HepG2 (cell line): ENCODE data around the gene SPNS3. TPM values are rescaled to one million over a fixed set of nuclear protein-coding genes. Genes with fewer than 3 reads are reported as not detected.

ENCODE experiments used
- ATAC-seq: fragments of 200-7000 bp; cut with Tn5 transposase; 3 replicates; pipeline ENCODE4 v1.9.1; 2020; ENCODE audit warnings: mild to moderate bottlenecking, moderate library complexity
- BruUV-seq: library from RNA; stranded (reverse); fragments of 400-500 nt; replicated peaks from 2 replicates; lab custom pipeline; 2021; lab: Mats Ljungman, UMichigan
- CTCF ChIA-PET: fragments of 300-600 bp; formaldehyde crosslinking; extraction: SDS; loops from one replicate; lab custom pipeline; 2021; ENCODE audit warnings: low total read pairs, inconsistent platforms, low intra/inter-chr PET ratio; lab: Yijun Ruan, JAX
- POLR2A ChIA-PET: fragments of 350-600 bp; sonication (Branson Sonifier 250); formaldehyde crosslinking; loops from one replicate; lab custom pipeline; 2020; ENCODE audit warnings: antibody characterized with exemption, inconsistent platforms; lab: Yijun Ruan, JAX
- DNase-seq: peaks from one replicate; pipeline ENCODE4 v3.0.0-alpha.2; 2015; ENCODE audit warnings: low spot score
- FAIRE-seq: peaks from 3 replicates; lab custom pipeline; 2011; peaks lifted over from hg19 to GRCh38; lab: Jason Lieb, UNC
- H2AFZ ChIP-seq: one replicate; pipeline ENCODE4 v1.6.1; 2011; ENCODE audit warnings: low read length, inconsistent platforms
- H3K27ac ChIP-seq: fragments of 300-600 bp; 3 replicates; pipeline ENCODE4 v1.8.0; 2011; ENCODE audit warnings: mixed run types, mild to moderate bottlenecking, mixed read lengths, low read length, inconsistent platforms; ENCODE audit not compliant: insufficient read depth; ENCODE audit errors: extremely low read length
- H3K27me3 ChIP-seq, 2 experiments: fragments of 200-600 bp in 1 of 2; 2 replicates in 1 of 2; 3 replicates in 1 of 2; pipeline versions ENCODE4 v1.6.0 to v1.8.0; 2011; ENCODE audit warnings: low read length in 2 of 2, mild to moderate bottlenecking in 2 of 2, moderate library complexity in 2 of 2, inconsistent platforms in 1 of 2; ENCODE audit not compliant: insufficient read depth in 2 of 2, control insufficient read depth in 1 of 2
- H3K36me3 ChIP-seq, 2 experiments: fragments of 200-600 bp in 1 of 2; replicated peaks in 1 of 2; 2 replicates in 1 of 2; 3 replicates in 1 of 2; pipeline versions ENCODE4 v1.5.1 to v1.8.0; 2011; ENCODE audit warnings: low read length in 2 of 2, inconsistent platforms in 1 of 2; ENCODE audit not compliant: insufficient read depth in 2 of 2, control insufficient read depth in 1 of 2
- H3K4me1 ChIP-seq: 2 replicates; pipeline ENCODE4 v1.5.1; 2012; ENCODE audit warnings: low read length, inconsistent platforms; ENCODE audit not compliant: insufficient read depth
- H3K4me2 ChIP-seq: 2 replicates; pipeline ENCODE4 v1.6.0; 2011; ENCODE audit warnings: low read depth, low read length, inconsistent platforms
- H3K4me3 ChIP-seq, 3 experiments: fragments of 200-600 bp in 1 of 3; sonication (generic), shearing (Covaris generic) in 1 of 3; replicated peaks in 1 of 3; 2 replicates each; pipeline ENCODE4 v1.5.1; 2011 to 2016; ENCODE audit warnings: low read length in 3 of 3, inconsistent platforms in 2 of 3, low read depth in 2 of 3, mild to moderate bottlenecking in 2 of 3, control low read depth in 1 of 3, mixed read lengths in 1 of 3; ENCODE audit not compliant: insufficient read depth in 1 of 3
- H3K79me2 ChIP-seq: one replicate; pipeline ENCODE4 v1.6.1; 2011; ENCODE audit warnings: low read length, inconsistent platforms; ENCODE audit not compliant: insufficient read depth
- H3K9ac ChIP-seq: 2 replicates; pipeline ENCODE4 v1.6.0; 2011; ENCODE audit warnings: mild to moderate bottlenecking, low read depth, low read length, inconsistent platforms; ENCODE audit not compliant: insufficient read depth
- H3K9me3 ChIP-seq: 2 replicates; pipeline ENCODE4 v1.5.1; 2012; ENCODE audit warnings: mild to moderate bottlenecking, low read length
- H4K20me1 ChIP-seq: 2 replicates; pipeline ENCODE4 v1.6.0; 2011; ENCODE audit warnings: inconsistent platforms, mild to moderate bottlenecking, low read length, moderate library complexity; ENCODE audit not compliant: insufficient read depth
- JUND ChIP-seq: sonication (generic); formaldehyde crosslinking; IDR thresholded peaks from 2 replicates; pipeline ENCODE4 v1.8.0; 2022; ENCODE audit warnings: mild to moderate bottlenecking, missing genetic modification reagents
- MBD4 ChIP-seq: IDR thresholded peaks from 2 replicates; pipeline ENCODE4 v1.6.1; 2012; ENCODE audit warnings: low read length, inconsistent platforms, borderline replicate concordance
- WGBS: methylation state at CpG from one replicate; pipeline ENCODE4 v1.1.6; 2017; ENCODE audit warnings: low lambda C conversion rate; 5-methylcytosine and 5-hydroxymethylcytosine counted together
- in situ Hi-C: cut with HindIII; loops from 2 replicates; pipeline ENCODE4 v1.10.0; 2017; ENCODE audit warnings: low pct_unique_long_range_greater_than_20kb; ENCODE audit not compliant: extremely low pct_ligation_motif_present
- intact Hi-C: fragments of 100-400 bp; cut with micrococcal nuclease; formaldehyde crosslinking; loops from one replicate; pipeline ENCODE4 v1.10.0; 2022; ENCODE audit not compliant: unreplicated experiment
- polyA plus RNA-seq, 8 experiments: library from polyadenylated mRNA; depleted of rRNA in 3 of 8; stranded (reverse) in 7 of 8; unstranded in 1 of 8; fragments of >200 nt; fragmentation: Illumina TruSeq in 4 of 8; extraction: Trizol in 4 of 8; gene quantifications; 2 replicates each; pipeline versions ENCODE4 v1.2.1 to v1.2.3, GENCODE V29; 2011 to 2016; ENCODE audit warnings: low read depth in 4 of 8, missing spikeins in 1 of 8, mixed read lengths in 1 of 8; ENCODE audit not compliant: insufficient read depth in 1 of 8
- total RNA-seq, 5 experiments: library from RNA; depleted of rRNA; stranded (reverse); fragments of >200 nt; fragmentation: Illumina TruSeq; extraction: Trizol; gene quantifications; 2 replicates each; pipeline ENCODE4 v1.2.3, GENCODE V29; 2016; ENCODE audit warnings: low read depth in 1 of 5
- TF ChIP-seq, protein P1 (sequence below): sonication (generic); formaldehyde crosslinking; IDR thresholded peaks from 2 replicates; pipeline ENCODE4 v1.4.0; 2020; ENCODE audit warnings: missing genetic modification reagents
- TF ChIP-seq, protein P2 (sequence below), 2 experiments: sonication (generic) in 1 of 2; formaldehyde crosslinking in 1 of 2; IDR thresholded peaks; 2 replicates each; pipeline versions ENCODE4 v1.5.1 to v1.6.1; 2011 to 2020; ENCODE audit warnings: borderline replicate concordance in 1 of 2, low read depth in 1 of 2, low read length in 1 of 2, mild to moderate bottlenecking in 1 of 2, missing genetic modification reagents in 1 of 2, moderate library complexity in 1 of 2

SPNS3 gene
- total and polyA plus RNA-seq, 2 of the 13 experiments (the other 11 are each of a cell fraction or from before 2014, with no cell fraction given), result not detected

DNA sequence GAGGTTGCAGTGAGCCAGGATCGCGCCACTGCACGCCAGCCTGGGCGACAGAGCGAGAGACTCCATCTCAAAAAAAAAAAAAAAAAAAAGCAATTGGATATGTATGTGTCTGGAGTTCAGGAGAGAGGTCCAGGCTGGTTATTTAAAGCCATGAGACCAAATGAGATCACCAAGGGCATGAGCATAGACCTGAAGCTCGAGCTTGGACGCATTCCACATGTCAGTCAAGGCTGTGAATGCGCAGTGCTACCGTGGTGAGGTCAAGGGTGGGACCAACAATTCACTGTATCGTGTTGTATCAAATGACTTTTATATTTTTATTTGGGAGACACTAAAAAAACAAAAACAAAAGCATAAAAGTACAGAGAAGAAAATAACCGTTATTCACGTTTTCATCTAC is 35.8 kb downstream of the SPNS3 start:
- in situ Hi-C loops (no loop called here), intact Hi-C loops (no loop called here)
- Histone ChIP-seq H3K4me1 (no peaks in the 10 kb centered on the region), H3K36me3 (no peaks in the 10 kb centered on the region), H3K4me2 (no peak overlapping the region), H2AFZ (no peak overlapping the region), H3K27me3 (peaks cover 0 to 3% of the 10 kb centered on the region in 2 experiments; a peak in 1 of 5 replicates), H4K20me1 (no peaks in the 10 kb centered on the region), H3K79me2 (no peaks in the 10 kb centered on the region), H3K9ac (no peak overlapping the region), H3K27ac (no peak overlapping the region), H3K9me3 (no peaks in the 10 kb centered on the region), H3K4me3 (no peak overlapping the region)
- no peak for DNase-seq
- 47% methylated on average over 12 of the region's 12 CpGs for WGBS
- ChIA-PET CTCF (no interaction called here), POLR2A (no interaction called here)
- no peak for FAIRE-seq
- no TSS peak for BruUV-seq
- TF ChIP-seq, protein P1, sequence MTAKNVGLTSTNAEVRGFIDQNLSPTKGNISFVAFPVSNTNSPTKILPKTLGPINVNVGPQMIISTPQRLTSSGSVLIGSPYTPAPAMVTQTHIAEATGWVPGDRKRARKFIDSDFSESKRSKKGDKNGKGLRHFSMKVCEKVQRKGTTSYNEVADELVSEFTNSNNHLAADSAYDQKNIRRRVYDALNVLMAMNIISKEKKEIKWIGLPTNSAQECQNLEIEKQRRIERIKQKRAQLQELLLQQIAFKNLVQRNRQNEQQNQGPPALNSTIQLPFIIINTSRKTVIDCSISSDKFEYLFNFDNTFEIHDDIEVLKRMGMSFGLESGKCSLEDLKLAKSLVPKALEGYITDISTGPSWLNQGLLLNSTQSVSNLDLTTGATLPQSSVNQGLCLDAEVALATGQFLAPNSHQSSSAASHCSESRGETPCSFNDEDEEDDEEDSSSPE (CRISPR knock-in tag), result no peak
- no peak for TF ChIP-seq MBD4
- no peak for TF ChIP-seq JUND (CRISPR knock-in tag)
- TF ChIP-seq, protein P2, sequence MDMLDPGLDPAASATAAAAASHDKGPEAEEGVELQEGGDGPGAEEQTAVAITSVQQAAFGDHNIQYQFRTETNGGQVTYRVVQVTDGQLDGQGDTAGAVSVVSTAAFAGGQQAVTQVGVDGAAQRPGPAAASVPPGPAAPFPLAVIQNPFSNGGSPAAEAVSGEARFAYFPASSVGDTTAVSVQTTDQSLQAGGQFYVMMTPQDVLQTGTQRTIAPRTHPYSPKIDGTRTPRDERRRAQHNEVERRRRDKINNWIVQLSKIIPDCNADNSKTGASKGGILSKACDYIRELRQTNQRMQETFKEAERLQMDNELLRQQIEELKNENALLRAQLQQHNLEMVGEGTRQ (IDR thresholded peaks at IDR 0.05; ENCODE audit: low read depth, low read length), result no peak
- TF ChIP-seq, protein P2 (CRISPR knock-in tag; IDR thresholded peaks at IDR 0.05; ENCODE audit: borderline replicate concordance), result no peak
- no peak for ATAC-seq
